Fibroblast of mammary gland (primary cell): Measurements from ENCODE around the gene SDK2.

Experiments used
- DNase-seq: peaks from one replicate; pipeline ENCODE4 v3.0.0-alpha.2; 2010; ENCODE audit warnings: low read depth
- H3K4me3 ChIP-seq: 2 replicates; pipeline ENCODE4 v1.5.1; 2011; ENCODE audit warnings: low read depth, mild to moderate bottlenecking, low read length, moderate library complexity; ENCODE audit not compliant: control insufficient read depth
- CTCF ChIP-seq: conservative IDR thresholded peaks from 2 replicates; pipeline ENCODE4 v1.5.1; 2011; ENCODE audit warnings: low read depth, low read length, inconsistent platforms; ENCODE audit not compliant: control insufficient read depth, insufficient read depth

SDK2 gene

GRCh38 chr17:73397856-73398540, 246.2 kb downstream of the SDK2 start:
- DNase-seq = no peak
- no peak for TF ChIP-seq CTCF
- no peak overlapping the region for H3K4me3 ChIP-seq

- TF ChIP-seq CTCF = no peak
- DNase-seq = no peak
- no peak overlapping the region for H3K4me3 ChIP-seq
Measured at GRCh38 chr17:73397278-73397826, 246.9 kb downstream of the SDK2 start.

- no peak for TF ChIP-seq CTCF
- H3K4me3 ChIP-seq = no peak overlapping the region
- DNase-seq = no peak
Measured at GRCh38 chr17:73396431-73397277, 247.6 kb downstream of the SDK2 start.

- no peak overlapping the region for H3K4me3 ChIP-seq
- no peak for TF ChIP-seq CTCF
- no peak for DNase-seq
Measured at GRCh38 chr17:73394512-73395450, 249.5 kb downstream of the SDK2 start.

GRCh38 chr17:73393962-73394361, 250.3 kb downstream of the SDK2 start:
- no peak overlapping the region for H3K4me3 ChIP-seq
- DNase-seq = peak; percentile 40
- no peak for TF ChIP-seq CTCF

GRCh38 chr17:73393381-73393780, 250.9 kb downstream of the SDK2 start:
- H3K4me3 ChIP-seq = no peak overlapping the region
- TF ChIP-seq CTCF = no peak
- no peak for DNase-seq
